ENCODE data around the gene DCBLD1. TPM values are rescaled to one million over a fixed set of nuclear protein-coding genes. Genes with fewer than 3 reads are reported as not detected.

The DCBLD1 gene
- total RNA-seq, 1 experiment from 2014 or later: 69.3 TPM

GRCh38 chr6:117501722-117502121, 19.2 kb downstream of the DCBLD1 start:
- Histone ChIP-seq H3K27me3 (replicated peaks; ENCODE audit: control insufficient read depth, insufficient read depth, low read length) (no peaks in the 10 kb centered on the region), H3K4me1 (peaks cover 62% of the 10 kb centered on the region), H3K9me3 (no peaks in the 10 kb centered on the region), H3K4me3 (ENCODE audit: low read depth, low read length) (no peak overlapping the region), H3K36me3 (ENCODE audit: control insufficient read depth, insufficient read depth, low read length) (no peaks in the 10 kb centered on the region)
- no peak for DNase-seq
- TF ChIP-seq, protein P1, sequence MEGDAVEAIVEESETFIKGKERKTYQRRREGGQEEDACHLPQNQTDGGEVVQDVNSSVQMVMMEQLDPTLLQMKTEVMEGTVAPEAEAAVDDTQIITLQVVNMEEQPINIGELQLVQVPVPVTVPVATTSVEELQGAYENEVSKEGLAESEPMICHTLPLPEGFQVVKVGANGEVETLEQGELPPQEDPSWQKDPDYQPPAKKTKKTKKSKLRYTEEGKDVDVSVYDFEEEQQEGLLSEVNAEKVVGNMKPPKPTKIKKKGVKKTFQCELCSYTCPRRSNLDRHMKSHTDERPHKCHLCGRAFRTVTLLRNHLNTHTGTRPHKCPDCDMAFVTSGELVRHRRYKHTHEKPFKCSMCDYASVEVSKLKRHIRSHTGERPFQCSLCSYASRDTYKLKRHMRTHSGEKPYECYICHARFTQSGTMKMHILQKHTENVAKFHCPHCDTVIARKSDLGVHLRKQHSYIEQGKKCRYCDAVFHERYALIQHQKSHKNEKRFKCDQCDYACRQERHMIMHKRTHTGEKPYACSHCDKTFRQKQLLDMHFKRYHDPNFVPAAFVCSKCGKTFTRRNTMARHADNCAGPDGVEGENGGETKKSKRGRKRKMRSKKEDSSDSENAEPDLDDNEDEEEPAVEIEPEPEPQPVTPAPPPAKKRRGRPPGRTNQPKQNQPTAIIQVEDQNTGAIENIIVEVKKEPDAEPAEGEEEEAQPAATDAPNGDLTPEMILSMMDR (IDR thresholded peaks at IDR 0.05; ENCODE audit: insufficient read depth in 1 of 2, low read depth in 1 of 2, low read length in 1 of 2, severe bottlenecking in 1 of 2, unreplicated experiment in 1 of 2): no peak
- CTCF ChIA-PET: no interaction called here
- intact Hi-C loops (cut with micrococcal nuclease; ENCODE audit: unreplicated experiment): no loop called here
- H3K27me3 Mint-ChIP-seq (ENCODE audit: insufficient read depth, unreplicated experiment): no peaks in the 10 kb centered on the region
- no TSS peak for BruUV-seq (replicated peaks)
- H3K36me3 Mint-ChIP-seq (ENCODE audit: insufficient read depth, unreplicated experiment): peaks cover 44% of the 10 kb centered on the region
- H3K27ac Mint-ChIP-seq (ENCODE audit: unreplicated experiment): peak overlapping the region; percentile 63
- H3K4me3 Mint-ChIP-seq (ENCODE audit: unreplicated experiment): no peak overlapping the region
- H3K9me3 Mint-ChIP-seq (ENCODE audit: unreplicated experiment): no peaks in the 10 kb centered on the region
- peaks cover 47% of the 10 kb centered on the region for H3K4me1 Mint-ChIP-seq (ENCODE audit: low read depth, unreplicated experiment)
- POLR2A ChIA-PET: no interaction called here

- Mint-ChIP-seq H3K4me3 (ENCODE audit: unreplicated experiment) (no peak overlapping the region), H3K27me3 (ENCODE audit: insufficient read depth, unreplicated experiment) (no peaks in the 10 kb centered on the region), H3K4me1 (ENCODE audit: low read depth, unreplicated experiment) (peaks cover 48% of the 10 kb centered on the region), H3K9me3 (ENCODE audit: unreplicated experiment) (no peaks in the 10 kb centered on the region), H3K27ac (ENCODE audit: unreplicated experiment) (peak overlapping the region; percentile 18), H3K36me3 (ENCODE audit: insufficient read depth, unreplicated experiment) (peaks cover 46% of the 10 kb centered on the region)
- BruUV-seq (replicated peaks): no TSS peak
- POLR2A ChIA-PET: no interaction called here
- H3K27me3 ChIP-seq (replicated peaks; ENCODE audit: control insufficient read depth, insufficient read depth, low read length): no peaks in the 10 kb centered on the region
- CTCF ChIA-PET: no interaction called here
- H3K4me1 ChIP-seq: peaks cover 67% of the 10 kb centered on the region
- H3K9me3 ChIP-seq: no peaks in the 10 kb centered on the region
- intact Hi-C loops (cut with micrococcal nuclease; ENCODE audit: unreplicated experiment): no loop called here
- H3K4me3 ChIP-seq (ENCODE audit: low read depth, low read length): no peak overlapping the region
- DNase-seq: no peak
- no peaks in the 10 kb centered on the region for H3K36me3 ChIP-seq (ENCODE audit: control insufficient read depth, insufficient read depth, low read length)
- TF ChIP-seq, protein P1 (IDR thresholded peaks at IDR 0.05; ENCODE audit: insufficient read depth in 1 of 2, low read depth in 1 of 2, low read length in 1 of 2, severe bottlenecking in 1 of 2, unreplicated experiment in 1 of 2): no peak
Measured at GRCh38 chr6:117502580-117502979, 20.1 kb downstream of the DCBLD1 start.

- Histone ChIP-seq H3K36me3 (ENCODE audit: control insufficient read depth, insufficient read depth, low read length) (no peaks in the 10 kb centered on the region), H3K4me3 (ENCODE audit: low read depth, low read length) (no peak overlapping the region), H3K9me3 (no peaks in the 10 kb centered on the region), H3K4me1 (peaks cover 73% of the 10 kb centered on the region), H3K27me3 (replicated peaks; ENCODE audit: control insufficient read depth, insufficient read depth, low read length) (no peaks in the 10 kb centered on the region)
- CTCF ChIA-PET: no interaction called here
- BruUV-seq (replicated peaks): no TSS peak
- no peaks in the 10 kb centered on the region for H3K9me3 Mint-ChIP-seq (ENCODE audit: unreplicated experiment)
- DNase-seq: no peak
- H3K27ac Mint-ChIP-seq (ENCODE audit: unreplicated experiment): peak overlapping the region; percentile 18
- no peaks in the 10 kb centered on the region for H3K27me3 Mint-ChIP-seq (ENCODE audit: insufficient read depth, unreplicated experiment)
- peaks cover 43% of the 10 kb centered on the region for H3K36me3 Mint-ChIP-seq (ENCODE audit: insufficient read depth, unreplicated experiment)
- no peak overlapping the region for H3K4me3 Mint-ChIP-seq (ENCODE audit: unreplicated experiment)
- POLR2A ChIA-PET: no interaction called here
- intact Hi-C loops (cut with micrococcal nuclease; ENCODE audit: unreplicated experiment): no loop called here
- H3K4me1 Mint-ChIP-seq (ENCODE audit: low read depth, unreplicated experiment): peaks cover 48% of the 10 kb centered on the region
- TF ChIP-seq, protein P1 (IDR thresholded peaks at IDR 0.05; ENCODE audit: insufficient read depth in 1 of 2, low read depth in 1 of 2, low read length in 1 of 2, severe bottlenecking in 1 of 2, unreplicated experiment in 1 of 2): no peak
Measured at GRCh38 chr6:117503211-117503610, 20.7 kb downstream of the DCBLD1 start.

All from Caco-2 (cell line).